Measurements from ENCODE around the gene TBL1X. TPM values are rescaled to one million over a fixed set of nuclear protein-coding genes. Genes with fewer than 3 reads are reported as not detected.

The TBL1X gene
- total and polyA plus RNA-seq, 2 donors (not counting 3 experiments of a cell fraction or from before 2014, with no cell fraction given) = 8.7 to 25.3 TPM

GRCh38 chrX:9558615-9559014, 93.8 kb downstream of the TBL1X start:
- Histone ChIP-seq H3K79me2 (ENCODE audit: control insufficient read depth, insufficient read depth, low read length) (no peaks in the 10 kb centered on the region), H3K36me3 (ENCODE audit: control insufficient read depth in 2 of 2, extremely low read depth in 1 of 2, insufficient read depth in 2 of 2, low read length in 2 of 2) (no peaks in the 10 kb centered on the region), H3K4me2 (ENCODE audit: insufficient read depth, low read length) (no peak overlapping the region), H2AFZ (ENCODE audit: low read depth, low read length) (no peak overlapping the region), H3K4me3 (replicated peaks in 1 of 3; ENCODE audit: insufficient read depth in 1 of 3, low read depth in 1 of 3, low read length in 3 of 3) (no peak overlapping the region), H3K27ac (ENCODE audit: insufficient read depth, low read depth, low read length) (no peak overlapping the region), H3K9ac (replicated peaks; ENCODE audit: extremely low read depth, insufficient read depth, low read length) (no peak overlapping the region), H3K4me1 (ENCODE audit: control insufficient read depth, extremely low read depth, insufficient read depth, low read length) (no peaks in the 10 kb centered on the region), H3K9me3 (replicated peaks; ENCODE audit: control insufficient read depth, insufficient read depth, low read length) (no peaks in the 10 kb centered on the region), H3K27me3 (ENCODE audit: control insufficient read depth in 2 of 2, insufficient read depth in 2 of 2, low read length in 2 of 2) (no peaks in the 10 kb centered on the region), H4K20me1 (replicated peaks; ENCODE audit: control insufficient read depth, extremely low read depth, insufficient read depth, low read length) (no peaks in the 10 kb centered on the region), H3K9me1 (replicated peaks; ENCODE audit: control insufficient read depth, extremely low read depth, insufficient read depth, low read length) (no peaks in the 10 kb centered on the region)
- TF ChIP-seq POLR2A (IDR thresholded peaks at IDR 0.05; ENCODE audit: low read depth, low read length) (no peak), MYC (IDR thresholded peaks at IDR 0.05; ENCODE audit: low read depth, low read length) (no peak), FOS (IDR thresholded peaks at IDR 0.05; ENCODE audit: borderline replicate concordance, insufficient read depth, low read length) (no peak), POLR2AphosphoS5 (IDR thresholded peaks at IDR 0.05; ENCODE audit: insufficient read depth, low read depth, low read length) (no peak), EZH2 (IDR thresholded peaks at IDR 0.05; ENCODE audit: borderline replicate concordance, low read depth, low read length, severe bottlenecking) (no peak), MAX (IDR thresholded peaks at IDR 0.05; ENCODE audit: insufficient read depth, insufficient read length) (no peak), GATA2 (IDR thresholded peaks at IDR 0.05; ENCODE audit: insufficient read depth, insufficient read length, low read depth, low read length) (no peak), JUN (IDR thresholded peaks at IDR 0.05; ENCODE audit: borderline replicate concordance, insufficient read depth, insufficient read length, low read depth) (no peak)
- TF ChIP-seq, protein P1, sequence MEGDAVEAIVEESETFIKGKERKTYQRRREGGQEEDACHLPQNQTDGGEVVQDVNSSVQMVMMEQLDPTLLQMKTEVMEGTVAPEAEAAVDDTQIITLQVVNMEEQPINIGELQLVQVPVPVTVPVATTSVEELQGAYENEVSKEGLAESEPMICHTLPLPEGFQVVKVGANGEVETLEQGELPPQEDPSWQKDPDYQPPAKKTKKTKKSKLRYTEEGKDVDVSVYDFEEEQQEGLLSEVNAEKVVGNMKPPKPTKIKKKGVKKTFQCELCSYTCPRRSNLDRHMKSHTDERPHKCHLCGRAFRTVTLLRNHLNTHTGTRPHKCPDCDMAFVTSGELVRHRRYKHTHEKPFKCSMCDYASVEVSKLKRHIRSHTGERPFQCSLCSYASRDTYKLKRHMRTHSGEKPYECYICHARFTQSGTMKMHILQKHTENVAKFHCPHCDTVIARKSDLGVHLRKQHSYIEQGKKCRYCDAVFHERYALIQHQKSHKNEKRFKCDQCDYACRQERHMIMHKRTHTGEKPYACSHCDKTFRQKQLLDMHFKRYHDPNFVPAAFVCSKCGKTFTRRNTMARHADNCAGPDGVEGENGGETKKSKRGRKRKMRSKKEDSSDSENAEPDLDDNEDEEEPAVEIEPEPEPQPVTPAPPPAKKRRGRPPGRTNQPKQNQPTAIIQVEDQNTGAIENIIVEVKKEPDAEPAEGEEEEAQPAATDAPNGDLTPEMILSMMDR (IDR thresholded peaks at IDR 0.05; ENCODE audit: extremely low read depth in 1 of 2, insufficient read depth in 1 of 2, low read depth in 1 of 2, low read length in 2 of 2) = no peak
- CTCF ChIA-PET = no interaction called here
- POLR2A ChIA-PET = no interaction called here
- BruUV-seq (replicated peaks) = no TSS peak
- intact Hi-C loops (cut with micrococcal nuclease) (no loop called here), dilution Hi-C loops (cut with MboI; ENCODE audit: extremely low pct_ligation_motif_present, low sequenced_read_pairs) (no loop called here)
- DNase-seq (ENCODE audit: low read depth, low spot score) (no peak), FAIRE-seq (no peak)

All from endothelial cell of umbilical vein (primary cell).